H1 (cell line): Measurements from ENCODE around the gene RNF135. TPM values are rescaled to one million over a fixed set of nuclear protein-coding genes. Genes with fewer than 3 reads are reported as not detected.

Source experiments
- BACH1 ChIP-seq: IDR thresholded peaks from 2 replicates; pipeline ENCODE4 v1.6.1; 2012; ENCODE audit warnings: low read length, improper control_type of control experiment
- FOSL1 ChIP-seq: IDR thresholded peaks from 2 replicates; pipeline ENCODE4 v1.6.1; 2011; ENCODE audit warnings: mild to moderate bottlenecking, low read depth, low read length, moderate library complexity; ENCODE audit not compliant: insufficient read depth
- JUND ChIP-seq: IDR thresholded peaks from 2 replicates; pipeline ENCODE4 v1.6.1; 2011; ENCODE audit warnings: mild to moderate bottlenecking, improper control_type of control experiment, low read length
- RAD21 ChIP-seq, 2 experiments: IDR thresholded peaks in 1 of 2; conservative IDR thresholded peaks in 1 of 2; 2 replicates each; pipeline ENCODE4 v1.6.1; 2011; ENCODE audit warnings: low read depth in 2 of 2, low read length in 2 of 2, improper control_type of control experiment in 1 of 2, inconsistent platforms in 1 of 2, mild to moderate bottlenecking in 1 of 2, moderate library complexity in 1 of 2
- polyA plus RNA-seq, 7 experiments: library from polyadenylated mRNA; depleted of rRNA in 3 of 7; stranded (reverse) in 5 of 7; unstranded in 2 of 7; fragments of >200 nt in 5 of 7; fragments of 200-250 nt in 2 of 7; gene quantifications; 1 replicate in 5 of 7; 2 replicates in 1 of 7; 4 replicates in 1 of 7; pipeline versions ENCODE4 v1.2.1 to v1.2.3, GENCODE V29; 2011 to 2013; ENCODE audit warnings: missing spikeins in 2 of 7, mixed read lengths in 2 of 7
- total RNA-seq: library from RNA; stranded (reverse); fragmentation: NEBNext Ultra II Directional; extraction: Animal tissue kit (Norgen Biotek cat#: 25700); gene quantifications from 2 replicates; pipeline ENCODE4 v1.2.1, GENCODE V29; 2021
- TF ChIP-seq, protein P1 (sequence below), 3 experiments: IDR thresholded peaks; 1 replicate in 2 of 3; 2 replicates in 1 of 3; pipeline versions ENCODE4 v1.5.1 to v1.6.1; 2011; ENCODE audit warnings: low read length in 3 of 3, mild to moderate bottlenecking in 3 of 3, inconsistent platforms in 2 of 3, low read depth in 1 of 3, moderate library complexity in 1 of 3; ENCODE audit not compliant: insufficient read depth in 1 of 3; ENCODE audit errors: control extremely low read depth in 1 of 3

RNF135 gene
- total and polyA plus RNA-seq, 2 of the 8 experiments (the other 6 are each of a cell fraction or from before 2014, with no cell fraction given), result 8.8 to 9.0 TPM

DNA sequence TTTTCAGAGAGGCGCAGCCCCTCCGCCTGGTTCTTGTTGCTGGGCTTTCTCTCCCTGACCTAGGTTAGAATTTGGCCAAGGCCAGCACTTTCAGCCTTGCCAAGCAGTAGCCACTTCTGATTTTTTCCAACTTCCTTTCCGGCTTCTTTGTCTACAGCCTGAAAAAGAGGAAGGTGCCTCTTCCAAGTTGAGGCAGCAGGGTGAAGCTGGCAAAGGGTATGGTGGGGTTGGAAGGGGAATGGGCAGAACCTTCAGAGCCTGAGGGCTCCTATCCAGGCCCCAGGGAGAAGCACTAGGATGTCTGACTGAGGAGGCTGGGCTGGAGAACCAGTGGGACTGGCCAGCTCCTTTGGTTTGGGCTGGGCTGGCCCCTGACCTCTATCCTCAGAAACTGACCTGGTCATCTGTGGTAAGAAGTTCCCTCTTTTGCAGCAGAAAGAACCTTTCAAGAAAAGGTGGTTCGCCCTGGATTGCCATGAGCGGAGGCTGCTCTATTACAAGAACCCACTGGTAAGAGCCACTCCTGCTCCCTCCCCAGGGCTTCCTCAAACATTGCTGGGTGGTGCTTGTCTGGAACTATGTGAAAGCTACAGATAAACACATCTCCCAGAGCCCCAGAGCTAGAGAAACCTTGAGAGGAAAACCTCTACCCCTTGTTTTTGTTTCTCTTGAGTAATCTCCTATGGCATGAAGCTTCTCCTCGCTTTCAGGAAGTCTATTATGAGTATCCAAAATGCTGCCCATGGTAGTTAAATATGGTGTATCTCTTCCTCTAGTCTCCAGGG is 16.6 kb upstream of the RNF135 start (continued):
- TF ChIP-seq, protein P1, sequence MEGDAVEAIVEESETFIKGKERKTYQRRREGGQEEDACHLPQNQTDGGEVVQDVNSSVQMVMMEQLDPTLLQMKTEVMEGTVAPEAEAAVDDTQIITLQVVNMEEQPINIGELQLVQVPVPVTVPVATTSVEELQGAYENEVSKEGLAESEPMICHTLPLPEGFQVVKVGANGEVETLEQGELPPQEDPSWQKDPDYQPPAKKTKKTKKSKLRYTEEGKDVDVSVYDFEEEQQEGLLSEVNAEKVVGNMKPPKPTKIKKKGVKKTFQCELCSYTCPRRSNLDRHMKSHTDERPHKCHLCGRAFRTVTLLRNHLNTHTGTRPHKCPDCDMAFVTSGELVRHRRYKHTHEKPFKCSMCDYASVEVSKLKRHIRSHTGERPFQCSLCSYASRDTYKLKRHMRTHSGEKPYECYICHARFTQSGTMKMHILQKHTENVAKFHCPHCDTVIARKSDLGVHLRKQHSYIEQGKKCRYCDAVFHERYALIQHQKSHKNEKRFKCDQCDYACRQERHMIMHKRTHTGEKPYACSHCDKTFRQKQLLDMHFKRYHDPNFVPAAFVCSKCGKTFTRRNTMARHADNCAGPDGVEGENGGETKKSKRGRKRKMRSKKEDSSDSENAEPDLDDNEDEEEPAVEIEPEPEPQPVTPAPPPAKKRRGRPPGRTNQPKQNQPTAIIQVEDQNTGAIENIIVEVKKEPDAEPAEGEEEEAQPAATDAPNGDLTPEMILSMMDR (IDR thresholded peaks at IDR 0.05; ENCODE audit: control extremely low read depth in 1 of 3, insufficient read depth in 1 of 3, low read depth in 1 of 3, low read length in 3 of 3), result no peak
- TF ChIP-seq BACH1 (no peak), RAD21 (IDR thresholded peaks at IDR 0.05 in 1 of 2, conservative IDR thresholded peaks at IDR 0.05 in 1 of 2; ENCODE audit: low read depth in 2 of 2, low read length in 2 of 2) (no peak), JUND (no peak), FOSL1 (no peak)
